Skin of body (tissue), 2 donors: Measurements from ENCODE around the gene RC3H2. TPM values are rescaled to one million over a fixed set of nuclear protein-coding genes. Genes with fewer than 3 reads are reported as not detected.

Source experiments
- DNase-seq: peaks from one replicate; lab custom pipeline; 2025; lab: John Stamatoyannopoulos, UW
- total RNA-seq: library from RNA; depleted of rRNA; stranded (reverse); fragments of >200 nt; gene quantifications from one replicate; pipeline ENCODE4 v1.2.3, GENCODE V29; 2014

Gene RC3H2, protein sequence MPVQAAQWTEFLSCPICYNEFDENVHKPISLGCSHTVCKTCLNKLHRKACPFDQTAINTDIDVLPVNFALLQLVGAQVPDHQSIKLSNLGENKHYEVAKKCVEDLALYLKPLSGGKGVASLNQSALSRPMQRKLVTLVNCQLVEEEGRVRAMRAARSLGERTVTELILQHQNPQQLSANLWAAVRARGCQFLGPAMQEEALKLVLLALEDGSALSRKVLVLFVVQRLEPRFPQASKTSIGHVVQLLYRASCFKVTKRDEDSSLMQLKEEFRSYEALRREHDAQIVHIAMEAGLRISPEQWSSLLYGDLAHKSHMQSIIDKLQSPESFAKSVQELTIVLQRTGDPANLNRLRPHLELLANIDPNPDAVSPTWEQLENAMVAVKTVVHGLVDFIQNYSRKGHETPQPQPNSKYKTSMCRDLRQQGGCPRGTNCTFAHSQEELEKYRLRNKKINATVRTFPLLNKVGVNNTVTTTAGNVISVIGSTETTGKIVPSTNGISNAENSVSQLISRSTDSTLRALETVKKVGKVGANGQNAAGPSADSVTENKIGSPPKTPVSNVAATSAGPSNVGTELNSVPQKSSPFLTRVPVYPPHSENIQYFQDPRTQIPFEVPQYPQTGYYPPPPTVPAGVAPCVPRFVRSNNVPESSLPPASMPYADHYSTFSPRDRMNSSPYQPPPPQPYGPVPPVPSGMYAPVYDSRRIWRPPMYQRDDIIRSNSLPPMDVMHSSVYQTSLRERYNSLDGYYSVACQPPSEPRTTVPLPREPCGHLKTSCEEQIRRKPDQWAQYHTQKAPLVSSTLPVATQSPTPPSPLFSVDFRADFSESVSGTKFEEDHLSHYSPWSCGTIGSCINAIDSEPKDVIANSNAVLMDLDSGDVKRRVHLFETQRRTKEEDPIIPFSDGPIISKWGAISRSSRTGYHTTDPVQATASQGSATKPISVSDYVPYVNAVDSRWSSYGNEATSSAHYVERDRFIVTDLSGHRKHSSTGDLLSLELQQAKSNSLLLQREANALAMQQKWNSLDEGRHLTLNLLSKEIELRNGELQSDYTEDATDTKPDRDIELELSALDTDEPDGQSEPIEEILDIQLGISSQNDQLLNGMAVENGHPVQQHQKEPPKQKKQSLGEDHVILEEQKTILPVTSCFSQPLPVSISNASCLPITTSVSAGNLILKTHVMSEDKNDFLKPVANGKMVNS
- total RNA-seq = 39.3 TPM

DNA sequence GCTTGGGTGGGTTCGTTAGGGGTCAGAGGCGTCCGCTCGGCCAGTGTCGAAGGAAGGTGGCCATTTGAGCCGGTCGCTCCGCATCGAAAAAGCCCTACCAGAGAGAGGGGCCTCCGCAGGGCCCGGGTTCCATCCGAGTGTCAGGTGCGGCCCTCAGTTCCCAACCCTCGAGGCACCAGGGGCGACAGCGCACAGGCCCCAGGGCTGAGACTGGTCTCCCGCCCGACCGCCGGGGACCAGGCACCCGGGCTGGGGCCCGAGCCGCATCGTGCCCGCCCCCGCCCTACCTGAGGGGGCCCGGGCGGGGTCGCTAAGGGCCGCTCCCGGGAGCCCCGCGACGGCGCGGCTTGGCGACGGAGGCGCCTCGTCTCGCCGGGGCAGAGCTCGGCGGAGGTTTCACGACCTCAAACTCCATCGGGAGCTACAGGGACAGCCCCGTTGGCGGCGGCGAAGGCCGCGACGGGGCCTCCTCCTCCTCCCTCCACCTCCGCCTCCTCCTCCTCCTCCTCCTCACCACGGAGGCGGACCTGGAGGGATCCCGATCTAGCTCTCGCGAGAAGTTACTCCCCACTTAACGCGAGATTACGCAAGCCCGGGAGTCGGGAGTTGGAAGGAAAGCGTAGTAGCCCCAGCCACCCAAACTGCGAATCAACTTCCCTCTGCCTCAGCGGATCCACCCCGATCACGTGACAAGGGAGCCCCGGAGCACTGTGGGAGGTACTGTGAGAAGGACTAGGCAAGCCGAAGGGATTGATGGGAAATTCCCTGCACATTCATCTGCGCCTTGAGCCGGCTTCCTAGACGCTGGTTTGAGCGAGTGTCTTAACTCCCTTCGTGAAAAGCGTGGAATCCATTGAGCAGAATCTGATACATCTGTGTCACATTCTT lies at the start of gene RC3H2:
Gene RC3H2, minus strand, starts transcription at position 537 of the 888 bp plus-strand sequence. CDS start 7,850 bp downstream, outside the sequence.
- peak; percentile 100 for DNase-seq

DNA sequence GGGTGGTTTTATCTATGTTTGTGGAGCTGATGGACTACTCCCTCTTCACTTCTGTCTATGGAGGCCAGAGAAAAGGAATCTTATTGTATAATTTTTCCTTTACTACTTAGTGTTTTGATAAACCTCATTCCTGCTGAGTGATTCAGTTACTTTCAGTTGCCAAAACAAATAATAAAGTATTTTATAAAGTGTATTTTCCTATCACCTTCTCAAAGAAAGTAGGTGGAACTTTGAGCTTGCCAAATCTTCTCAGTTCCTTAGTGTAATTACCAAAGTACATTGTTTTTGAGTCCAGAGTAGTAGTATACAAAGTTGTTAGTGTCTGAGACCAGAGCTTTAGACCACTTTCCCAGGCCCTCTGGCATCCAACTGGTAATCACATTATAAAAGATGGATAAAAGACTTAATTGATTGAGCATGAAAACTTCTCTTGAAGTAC lies 49.1 kb upstream of the RC3H2 start:
- DNase-seq = no peak

DNA sequence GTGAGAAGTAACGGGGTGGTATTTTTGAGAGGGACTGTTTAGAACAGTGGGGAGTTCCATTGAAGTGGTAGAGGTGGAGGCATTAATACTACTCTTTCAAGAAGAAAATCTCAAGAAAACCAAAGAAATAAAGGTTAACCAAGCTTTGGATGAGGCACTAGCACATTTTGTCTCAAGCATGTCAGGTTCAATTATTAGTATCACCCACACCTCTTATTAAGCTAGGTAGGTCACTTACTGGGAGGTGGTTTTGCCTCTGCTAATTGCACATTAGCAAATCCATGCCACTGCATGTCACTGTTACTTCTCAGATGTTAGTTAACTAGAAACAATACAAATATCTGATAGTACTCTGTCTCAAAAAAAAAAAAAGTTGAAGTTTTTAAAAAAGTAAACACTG lies 45.9 kb upstream of the RC3H2 start:
- DNase-seq = no peak

DNA sequence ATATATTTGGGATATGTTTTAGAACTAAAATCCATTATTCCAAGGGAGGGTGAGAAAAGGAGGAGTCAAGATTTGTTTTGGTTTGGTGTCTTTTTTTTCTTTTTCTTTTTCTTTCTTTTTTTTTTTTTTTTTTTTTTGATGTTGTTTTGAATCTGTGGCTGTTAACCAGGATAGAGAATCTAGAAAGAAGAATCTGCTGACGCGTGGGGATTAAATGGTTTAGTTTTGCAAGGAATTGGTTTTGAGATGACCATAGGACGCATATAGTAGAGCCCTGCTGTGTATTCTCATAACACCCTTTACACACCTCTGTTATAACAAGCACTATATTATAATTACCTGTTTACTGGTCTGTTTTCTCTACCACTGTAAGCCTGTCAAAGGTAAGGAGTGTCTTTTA lies 45.1 kb upstream of the RC3H2 start:
- DNase-seq = no peak

DNA sequence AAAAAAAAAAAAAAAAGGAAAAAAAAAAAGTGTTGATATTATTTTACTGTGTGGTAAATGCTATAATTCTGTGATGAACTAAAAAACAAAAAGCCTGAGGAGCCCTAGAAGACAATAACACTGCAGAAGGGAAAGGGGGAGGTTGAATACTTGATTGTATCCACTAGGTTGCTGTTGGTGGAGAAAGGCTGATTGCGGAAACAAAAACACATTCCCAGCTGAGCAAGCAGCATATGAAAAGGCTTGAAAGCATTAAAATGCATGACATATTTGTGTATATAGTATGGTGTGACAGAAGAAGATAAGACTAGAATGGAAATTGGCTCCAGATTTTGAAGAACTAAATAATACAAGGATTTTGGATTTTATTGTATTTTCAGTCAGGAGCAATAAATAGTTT lies 44.5 kb upstream of the RC3H2 start:
- peak; percentile 5 for DNase-seq

DNA sequence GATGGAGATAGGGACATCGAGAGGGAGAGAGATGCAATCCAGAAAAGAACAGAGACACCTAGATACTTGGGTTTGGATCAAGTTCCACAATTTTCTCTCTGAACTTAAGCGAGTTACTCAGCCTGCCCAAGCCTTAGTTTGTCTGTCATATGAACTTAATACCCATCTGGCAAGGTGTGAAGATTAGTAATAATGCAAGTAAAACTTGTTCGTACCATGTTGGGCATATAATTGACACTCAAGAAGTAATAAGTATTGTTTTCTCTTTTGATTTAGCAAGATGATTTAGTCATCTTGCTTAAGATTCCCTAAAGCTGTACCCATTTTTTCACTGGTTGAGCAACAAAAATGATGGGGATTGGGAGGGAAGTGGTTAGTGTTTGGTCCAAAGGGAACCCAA lies 43.2 kb upstream of the RC3H2 start:
- no peak for DNase-seq

DNA sequence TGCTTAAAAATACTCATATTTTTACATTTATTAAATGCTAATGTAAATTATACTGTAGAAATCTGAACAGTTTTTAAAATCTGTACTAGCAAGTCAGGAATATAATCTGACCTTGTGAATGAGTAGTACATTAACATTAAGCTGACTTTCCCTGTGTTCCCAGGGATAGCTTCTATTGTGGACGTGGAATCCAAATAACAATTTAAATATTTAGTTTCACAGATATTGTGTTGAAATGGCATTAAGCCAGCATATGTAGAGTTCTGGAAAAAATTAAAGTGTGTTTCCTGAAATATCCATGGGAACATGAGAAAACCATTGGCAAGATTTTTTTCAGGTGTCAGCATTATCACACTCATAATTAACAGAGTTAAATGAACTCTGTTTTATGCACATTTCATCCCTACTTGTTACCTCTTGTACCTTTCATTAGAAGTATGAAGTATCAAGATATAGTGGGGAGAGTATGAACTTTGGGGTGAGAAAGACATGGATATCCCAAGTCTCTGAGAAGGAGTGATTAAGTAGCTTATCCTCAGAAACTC lies 41.4 kb upstream of the RC3H2 start:
- DNase-seq = no peak

DNA sequence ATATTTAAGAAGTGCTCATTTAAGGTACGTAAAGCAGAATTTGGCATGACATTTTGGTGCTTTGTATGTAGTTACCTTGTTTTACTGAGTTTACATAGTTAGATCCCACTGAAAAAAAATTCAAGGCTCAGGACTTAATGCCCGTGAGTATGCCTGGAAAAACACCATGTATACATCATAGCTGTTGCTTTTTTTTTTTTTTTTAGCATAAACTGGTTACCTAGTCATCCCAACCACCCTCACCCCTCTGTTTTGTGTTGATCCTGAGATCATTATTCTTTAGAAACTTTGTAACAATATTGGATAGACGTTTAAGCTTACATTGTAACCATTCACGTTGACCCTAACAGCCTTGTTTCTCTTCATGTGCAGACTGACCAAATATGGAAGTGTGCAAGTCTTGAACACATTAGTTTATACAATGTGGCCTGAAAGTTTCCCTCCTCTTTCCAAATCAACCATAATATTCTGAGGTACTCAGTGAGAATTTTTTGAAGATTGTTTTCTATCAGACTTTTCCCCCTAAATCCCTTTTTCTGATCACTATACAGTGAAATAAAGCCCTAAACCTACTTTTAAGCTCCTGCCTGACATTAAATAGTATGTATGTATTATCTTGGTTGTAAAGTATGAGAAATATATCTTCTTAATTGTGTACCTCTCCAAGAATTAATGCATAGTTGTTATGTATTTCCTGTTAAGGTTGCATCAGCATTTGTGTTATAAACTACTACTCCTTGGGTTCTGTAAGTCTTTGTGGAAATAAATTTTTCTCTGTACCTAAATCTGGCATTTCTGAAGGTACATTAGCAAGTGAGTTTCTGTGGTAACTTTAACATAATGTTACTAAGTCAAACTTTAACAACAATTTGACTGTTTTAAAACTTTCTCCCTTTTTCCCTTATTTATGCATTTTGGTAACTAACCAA lies 40.1 kb upstream of the RC3H2 start:
- no peak for DNase-seq

DNA sequence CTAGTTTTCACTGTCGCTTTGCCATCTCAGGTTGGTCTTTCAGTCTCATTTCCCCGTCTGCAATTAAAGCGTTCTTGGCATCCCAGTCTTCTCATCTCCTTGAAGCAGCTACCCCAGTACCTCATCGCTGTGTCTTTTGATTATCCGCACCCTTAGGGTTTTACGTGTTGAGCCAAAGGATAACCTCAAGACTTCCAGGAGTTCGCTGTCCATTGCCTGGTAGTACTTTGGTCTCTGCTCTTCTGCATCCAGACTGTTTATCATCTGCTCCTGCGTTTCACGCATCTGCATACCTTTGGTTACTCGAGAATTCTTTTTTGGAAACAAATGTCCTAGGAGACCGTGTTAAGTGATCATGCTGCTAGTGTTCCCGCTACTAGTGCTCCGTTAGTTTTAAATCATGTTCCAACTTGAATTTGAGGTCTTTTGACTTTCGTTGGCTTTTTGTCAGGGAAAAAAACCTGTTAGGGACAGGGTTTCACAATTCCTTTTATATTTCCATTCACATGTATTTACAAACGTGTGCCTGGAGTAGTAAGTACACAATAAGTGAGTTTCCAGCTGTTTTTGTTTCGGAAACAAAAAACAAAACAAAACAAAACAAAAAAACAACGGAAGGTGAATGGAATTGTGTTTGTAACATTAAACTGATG lies 36.5 kb upstream of the RC3H2 start:
- DNase-seq = no peak

DNA sequence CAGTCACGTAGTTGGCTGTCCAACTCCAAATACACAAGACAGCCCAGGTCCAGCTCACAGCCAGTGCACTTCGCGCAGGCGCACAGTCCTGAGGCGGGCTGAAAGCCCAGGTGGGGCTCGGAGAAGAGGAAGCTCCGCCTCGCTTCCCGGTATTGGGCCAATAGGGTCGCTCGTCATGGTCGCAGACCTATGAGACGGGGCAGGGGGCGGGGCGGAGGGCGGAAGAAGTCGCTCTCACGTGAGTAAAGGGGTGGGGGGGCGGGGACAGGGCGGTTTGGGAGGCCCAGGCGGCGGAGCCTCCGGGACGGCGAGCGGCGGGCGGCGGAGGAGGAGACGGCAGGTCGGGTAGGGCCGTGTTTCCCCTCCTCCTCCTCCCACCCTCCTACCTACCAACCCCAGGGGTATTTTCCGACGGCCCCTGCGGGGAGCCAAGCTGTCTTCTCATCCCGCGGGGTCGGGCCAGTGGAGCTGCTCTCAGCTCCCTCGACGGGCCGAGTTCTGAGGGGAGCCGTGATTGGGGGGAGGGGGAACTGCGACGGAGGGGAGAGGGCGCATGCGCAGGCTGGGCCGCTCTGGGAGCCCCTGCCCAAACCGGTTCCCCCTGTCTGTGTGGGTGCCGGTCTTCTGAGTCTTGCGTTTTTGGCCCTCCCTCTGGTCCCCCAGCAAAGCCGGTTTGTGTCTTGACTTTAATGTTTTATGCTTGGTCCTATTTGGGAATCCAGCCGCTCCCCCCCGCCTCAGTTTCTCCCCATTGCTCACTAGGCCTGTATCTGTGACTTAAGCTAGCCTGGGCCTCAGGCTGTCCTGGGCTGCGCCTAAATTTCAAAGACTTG lies 35.8 kb upstream of the RC3H2 start, which contains the start of gene RABGAP1:
Gene RABGAP1, plus strand, starts transcription at position 272 of the 833 bp plus-strand sequence. CDS start 16,040 bp downstream, outside the sequence.
- peak; percentile 90 for DNase-seq

DNA sequence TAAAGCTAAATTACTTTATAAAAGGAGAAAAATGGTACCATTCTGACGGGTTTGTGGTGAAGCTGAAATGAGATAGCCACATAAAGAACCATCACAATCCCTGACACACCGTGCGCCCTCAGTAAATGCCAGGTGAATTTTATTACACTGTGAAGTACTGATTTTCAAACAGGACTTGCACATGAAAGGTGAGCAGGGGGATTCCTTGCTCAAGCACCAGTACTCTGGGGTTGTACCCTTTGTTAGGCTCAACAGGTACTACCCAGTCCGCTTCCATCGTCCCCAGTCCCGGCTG lies 35.2 kb upstream of the RC3H2 start:
- DNase-seq = no peak

DNA sequence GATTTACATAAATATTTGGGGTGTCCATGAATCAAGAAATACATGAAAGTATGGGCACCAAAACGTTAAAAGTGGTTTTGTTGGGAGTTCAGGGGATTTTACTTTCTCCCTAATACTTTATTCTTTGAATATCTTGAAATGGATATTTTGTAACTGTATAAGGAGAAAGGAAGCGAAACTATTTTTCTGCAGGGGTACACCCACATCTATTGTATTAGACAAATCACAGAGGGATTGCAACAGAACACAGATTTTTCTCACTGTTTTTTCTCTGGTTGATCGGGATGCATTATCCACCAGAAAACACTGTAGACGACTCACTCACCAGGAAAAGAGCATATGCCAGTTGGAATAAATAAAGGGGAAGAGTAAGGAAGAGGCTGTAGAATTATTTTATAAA lies 34.4 kb upstream of the RC3H2 start:
- DNase-seq = no peak

DNA sequence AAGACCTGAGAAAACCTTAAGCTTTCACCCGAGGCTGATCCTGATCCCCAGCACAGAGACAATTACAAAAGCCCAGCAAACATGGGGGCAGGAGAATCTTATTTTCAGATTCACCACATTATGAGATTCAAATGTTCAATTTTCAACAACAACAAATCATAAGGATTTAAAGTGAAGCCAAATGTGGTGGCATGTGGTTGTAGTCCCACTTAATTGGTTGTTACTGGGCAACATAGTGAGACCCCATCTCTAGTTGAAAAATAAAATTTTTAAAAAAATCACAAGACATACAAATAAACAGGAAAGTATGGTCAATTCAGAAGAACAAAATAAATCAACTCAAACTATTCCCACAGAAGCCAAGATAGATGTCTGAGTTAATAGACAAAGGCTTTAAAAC lies 31.7 kb upstream of the RC3H2 start:
- DNase-seq = no peak

DNA sequence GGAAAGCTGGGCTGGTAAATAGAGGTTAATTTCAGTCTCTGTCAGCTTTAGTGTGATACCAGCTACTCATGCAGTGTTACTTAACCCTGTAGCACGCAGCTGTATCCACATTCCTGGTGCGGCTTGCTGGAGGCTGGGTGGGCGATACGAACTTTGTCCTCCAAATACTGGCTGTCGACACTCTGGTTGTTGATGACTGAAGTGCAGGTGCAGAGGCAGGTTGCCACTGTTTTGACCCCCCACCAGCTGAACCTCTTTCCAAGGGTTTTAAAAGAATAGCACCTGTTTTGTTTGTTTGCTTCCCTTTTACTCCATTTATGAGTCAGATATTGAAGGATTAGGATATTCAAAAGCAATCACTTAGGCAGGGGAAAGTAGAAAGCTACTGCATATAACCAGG lies 31.3 kb upstream of the RC3H2 start:
- DNase-seq = no peak

DNA sequence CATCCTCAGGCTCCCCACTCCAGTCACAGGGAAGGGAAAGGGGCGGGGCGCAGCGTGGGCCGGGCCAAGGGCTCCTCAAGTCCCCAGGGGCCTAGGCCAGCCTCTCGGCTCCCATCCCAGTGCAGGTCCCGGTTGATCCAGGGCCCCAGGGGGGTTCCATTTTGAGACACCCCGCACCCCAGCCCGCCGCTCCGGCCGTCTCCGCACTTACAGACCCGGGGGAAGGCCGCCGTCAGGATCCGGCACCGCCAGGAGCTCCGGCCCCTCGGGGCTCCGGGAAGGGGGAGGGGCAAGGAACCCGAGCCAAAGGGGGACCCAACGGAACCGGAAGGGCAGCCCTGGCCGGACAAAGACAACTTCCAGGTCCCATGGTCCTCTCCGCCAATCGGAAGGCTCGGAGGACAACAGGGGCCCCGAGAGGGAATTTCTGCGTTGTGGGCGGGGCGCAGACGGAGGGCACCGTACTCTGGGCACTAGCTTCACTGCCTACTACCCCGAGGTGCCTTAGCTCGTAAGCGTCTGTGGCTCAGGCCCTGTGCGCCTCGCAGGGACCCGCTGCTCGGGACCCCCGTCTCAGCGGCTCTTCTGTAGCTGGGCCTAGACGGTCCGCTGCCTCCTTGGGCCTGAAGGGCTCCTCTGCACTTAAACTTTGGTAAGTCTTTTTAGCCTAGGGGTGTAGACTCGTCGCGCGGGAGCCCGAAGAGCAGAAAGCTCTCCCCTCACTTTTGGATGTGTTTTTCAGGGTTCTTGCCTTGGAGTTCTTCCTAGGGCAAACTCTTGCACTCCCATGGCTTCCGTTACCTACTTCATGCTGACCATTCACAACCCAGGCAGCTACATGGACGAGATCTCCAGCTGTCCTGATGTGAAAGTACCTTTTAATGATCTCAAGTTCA lies 26.3 kb upstream of the RC3H2 start, which contains the start of gene ZBTB26:
Gene ZBTB26, minus strand, starts transcription at position 287 of the 896 bp plus-strand sequence. CDS start 11,578 bp downstream, outside the sequence.
- DNase-seq = peak; percentile 88

DNA sequence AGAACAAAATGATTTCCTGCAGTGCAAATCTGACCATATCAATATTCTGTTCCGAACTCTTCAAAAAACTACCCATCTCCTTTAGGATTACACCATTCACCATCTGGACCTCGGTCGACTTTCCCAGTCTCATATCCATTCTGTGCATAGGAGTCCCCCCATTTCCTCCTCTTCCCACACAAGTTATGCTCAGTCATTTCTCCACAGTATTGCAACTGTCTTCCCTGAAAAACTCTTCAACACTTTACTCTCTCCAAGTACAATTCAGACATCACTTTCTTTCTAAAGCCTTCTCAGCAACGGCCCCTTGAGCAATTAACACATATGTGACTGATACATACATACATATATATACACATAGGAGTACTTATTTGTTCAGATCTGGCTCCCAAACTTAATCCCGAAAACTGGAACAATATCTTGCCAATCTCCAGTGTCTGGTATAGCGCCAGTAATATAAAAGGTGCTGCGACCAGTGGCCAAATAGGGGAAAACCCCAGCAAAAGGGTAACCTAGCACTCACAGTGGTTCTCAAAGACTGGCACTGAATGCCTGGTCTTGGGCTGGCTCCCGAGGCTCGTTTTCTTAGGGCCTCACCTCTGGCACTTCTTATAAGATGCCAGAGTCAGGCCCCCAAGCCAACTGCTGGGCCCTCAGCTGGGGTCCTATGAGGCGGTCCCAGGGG lies 25.5 kb upstream of the RC3H2 start:
- no peak for DNase-seq
